IMR-90 (cell line): ENCODE data around the gene DDX27. TPM values are rescaled to one million over a fixed set of nuclear protein-coding genes. Genes with fewer than 3 reads are reported as not detected.
"Not testable (repeated sequence)": the region's sequence is repeated elsewhere in the genome, so short reads cannot be mapped to it uniquely, and the experiment has no call there.

ENCODE experiments used
- ATAC-seq: fragments of 200-7000 bp; cut with Tn5 transposase; 2 replicates; pipeline ENCODE4 v1.9.1; 2020; ENCODE audit warnings: low read depth, mild to moderate bottlenecking, moderate library complexity
- BruUV-seq: library from RNA; stranded (reverse); fragments of 400-500 nt; replicated peaks from 2 replicates; lab custom pipeline; 2021; lab: Mats Ljungman, UMichigan
- CTCF ChIA-PET: fragments of 300-600 bp; formaldehyde crosslinking; extraction: SDS; loops from one replicate; lab custom pipeline; 2021; ENCODE audit warnings: antibody characterized with exemption; lab: Yijun Ruan, JAX
- POLR2A ChIA-PET: fragments of 300-600 bp; sonication (Branson Sonifier 250); formaldehyde crosslinking; loops from one replicate; lab custom pipeline; 2022; ENCODE audit warnings: antibody characterized with exemption; ENCODE audit not compliant: unreplicated experiment; lab: Charles Lee
- DNase-seq: peaks from one replicate; pipeline ENCODE4 v3.0.0; 2013
- H2AFZ ChIP-seq: replicated peaks from 2 replicates; pipeline ENCODE3; 2013; ENCODE audit warnings: low read length, mild to moderate bottlenecking; ENCODE audit not compliant: poor library complexity
- H2AK5ac ChIP-seq: 2 replicates; pipeline ENCODE4 v1.6.1; 2013; ENCODE audit warnings: low read depth, low read length, inconsistent platforms
- H2AK9ac ChIP-seq: replicated peaks from 2 replicates; pipeline ENCODE3; 2013; ENCODE audit warnings: mild to moderate bottlenecking, low read depth, low read length, moderate library complexity; ENCODE audit not compliant: poor library complexity
- H2BK120ac ChIP-seq: 2 replicates; pipeline ENCODE4 v1.6.1; 2013; ENCODE audit warnings: low read depth, low read length, inconsistent platforms
- H2BK15ac ChIP-seq: 3 replicates; pipeline ENCODE4 v1.6.1; 2013; ENCODE audit warnings: low read depth, low read length, inconsistent platforms
- H2BK20ac ChIP-seq: 2 replicates; pipeline ENCODE4 v1.6.1; 2013; ENCODE audit warnings: low read depth, mild to moderate bottlenecking, inconsistent platforms, low read length, moderate library complexity
- H2BK5ac ChIP-seq: 2 replicates; pipeline ENCODE4 v1.6.1; 2013; ENCODE audit warnings: mild to moderate bottlenecking, low read depth, low read length, inconsistent platforms; ENCODE audit not compliant: poor library complexity, severe bottlenecking
- H3K14ac ChIP-seq: replicated peaks from 2 replicates; pipeline ENCODE4 v1.6.1; 2013; ENCODE audit warnings: low read depth, low read length, inconsistent platforms
- H3K18ac ChIP-seq: 2 replicates; pipeline ENCODE4 v1.6.1; 2013; ENCODE audit warnings: low read depth, low read length, control low read depth
- H3K23ac ChIP-seq: 2 replicates; pipeline ENCODE4 v1.6.1; 2013; ENCODE audit warnings: low read depth, low read length, inconsistent platforms
- H3K27ac ChIP-seq: 2 replicates; pipeline ENCODE4 v1.5.1; 2013; ENCODE audit warnings: mild to moderate bottlenecking, control low read depth, low read length; ENCODE audit not compliant: insufficient read depth
- H3K27me3 ChIP-seq: 2 replicates; pipeline ENCODE4 v1.6.1; 2013; ENCODE audit warnings: low read length; ENCODE audit not compliant: control insufficient read depth, insufficient read depth
- H3K36me3 ChIP-seq: 2 replicates; pipeline ENCODE4 v1.6.1; 2013; ENCODE audit warnings: low read length, mixed read lengths; ENCODE audit not compliant: control insufficient read depth, insufficient read depth
- H3K4ac ChIP-seq: 2 replicates; pipeline ENCODE4 v1.6.1; 2013; ENCODE audit warnings: low read depth, low read length, inconsistent platforms
- H3K4me1 ChIP-seq: 2 replicates; pipeline ENCODE4 v1.6.1; 2013; ENCODE audit warnings: low read length, mixed read lengths; ENCODE audit not compliant: control insufficient read depth, insufficient read depth
- H3K4me2 ChIP-seq: 2 replicates; pipeline ENCODE4 v1.6.1; 2013; ENCODE audit warnings: low read depth, mild to moderate bottlenecking, control low read depth, low read length, moderate library complexity
- H3K4me3 ChIP-seq: 2 replicates; pipeline ENCODE4 v1.5.1; 2013; ENCODE audit warnings: low read depth, mild to moderate bottlenecking, control low read depth, low read length, moderate library complexity; ENCODE audit not compliant: insufficient read depth
- H3K56ac ChIP-seq: 2 replicates; pipeline ENCODE4 v1.6.1; 2013; ENCODE audit warnings: low read length, inconsistent platforms; ENCODE audit not compliant: insufficient read depth; ENCODE audit errors: extremely low read depth
- H3K79me1 ChIP-seq, 2 experiments: 2 replicates each; pipeline ENCODE4 v1.6.1; 2013; ENCODE audit warnings: low read length in 2 of 2, inconsistent platforms in 1 of 2, low read depth in 1 of 2
- H3K9ac ChIP-seq: 2 replicates; pipeline ENCODE4 v1.6.1; 2013; ENCODE audit warnings: low read depth, low read length, control low read depth
- H3K9me1 ChIP-seq: 2 replicates; pipeline ENCODE4 v1.6.1; 2013; ENCODE audit warnings: low read length, inconsistent platforms; ENCODE audit not compliant: insufficient read depth
- H3K9me3 ChIP-seq: 2 replicates; pipeline ENCODE4 v1.6.1; 2013; ENCODE audit warnings: low read length; ENCODE audit not compliant: control insufficient read depth, insufficient read depth
- H4K20me1 ChIP-seq: 2 replicates; pipeline ENCODE4 v1.6.1; 2013; ENCODE audit warnings: low read length, inconsistent platforms; ENCODE audit not compliant: insufficient read depth
- H4K5ac ChIP-seq: 2 replicates; pipeline ENCODE4 v1.6.1; 2013; ENCODE audit warnings: mild to moderate bottlenecking, low read depth, low read length, control low read depth
- H4K8ac ChIP-seq, 2 experiments: 2 replicates each; pipeline ENCODE4 v1.6.1; 2013; ENCODE audit warnings: low read depth in 2 of 2, low read length in 2 of 2, control low read depth in 1 of 2, inconsistent platforms in 1 of 2
- H4K91ac ChIP-seq: 2 replicates; pipeline ENCODE4 v1.6.1; 2013; ENCODE audit warnings: low read depth, low read length, inconsistent platforms; ENCODE audit not compliant: insufficient read depth
- CHD1 ChIP-seq: IDR thresholded peaks from 2 replicates; pipeline ENCODE4 v1.6.1; 2012; ENCODE audit warnings: low read depth, low read length, improper control_type of control experiment
- MAZ ChIP-seq: IDR thresholded peaks from 2 replicates; pipeline ENCODE4 v1.6.1; 2012; ENCODE audit warnings: low read depth, mild to moderate bottlenecking, low read length, improper control_type of control experiment, moderate library complexity, borderline replicate concordance
- MXI1 ChIP-seq: IDR thresholded peaks from 2 replicates; pipeline ENCODE4 v1.6.1; 2012; ENCODE audit warnings: low read depth, mild to moderate bottlenecking, low read length, moderate library complexity, borderline replicate concordance
- POLR2A ChIP-seq: IDR thresholded peaks from 2 replicates; pipeline ENCODE4 v1.6.1; 2012; ENCODE audit warnings: mild to moderate bottlenecking, low read depth, low read length
- RAD21 ChIP-seq: IDR thresholded peaks from 2 replicates; pipeline ENCODE4 v1.6.1; 2012; ENCODE audit warnings: low read length, improper control_type of control experiment
- RCOR1 ChIP-seq: IDR thresholded peaks from 2 replicates; pipeline ENCODE4 v1.6.1; 2012; ENCODE audit warnings: mild to moderate bottlenecking, low read length, improper control_type of control experiment; ENCODE audit not compliant: insufficient replicate concordance
- WGBS, 2 experiments: methylation state at CpG; one replicate each; pipeline versions ENCODE4 v1.1.5 to v1.1.7; 2013; ENCODE audit warnings: missing lambda C conversion rate in 2 of 2; ENCODE audit not compliant: insufficient read length in 1 of 2; ENCODE audit errors: extremely low coverage in 2 of 2; 5-methylcytosine and 5-hydroxymethylcytosine counted together
- dilution Hi-C: fragments of 300-500 bp; cut with HindIII; formaldehyde crosslinking; loops from one replicate; pipeline ENCODE4 v1.14.3; 2018; ENCODE audit warnings: low sequenced_read_pairs; ENCODE audit not compliant: unreplicated experiment
- in situ Hi-C: fragments of 300-500 bp; cut with MboI; formaldehyde crosslinking; loops from 3 replicates; pipeline ENCODE4 v1.14.3; 2019; ENCODE audit warnings: low sequenced_read_pairs, inconsistent platforms, mixed read lengths
- intact Hi-C: fragments of 100-400 bp; cut with micrococcal nuclease; formaldehyde crosslinking; loops from 2 replicates; pipeline ENCODE4 v1.10.0; 2022
- polyA plus RNA-seq, 3 experiments: library from polyadenylated mRNA; depleted of rRNA; stranded (reverse); fragments of >200 nt; gene quantifications; 2 replicates each; pipeline ENCODE4 v1.2.3, GENCODE V29; 2012; ENCODE audit warnings: low replicate concordance in 1 of 3
- total RNA-seq: library from RNA; depleted of rRNA; stranded (reverse); fragments of >200 nt; gene quantifications from 2 replicates; pipeline ENCODE4 v1.2.3, GENCODE V29; 2012

DDX27 gene
- total and polyA plus RNA-seq, 2 of the 4 experiments (the other 2 are of a cell fraction), result 33.2 to 36.7 TPM

GRCh38 chr20:49187851-49188641 lies 31.2 kb upstream of the DDX27 start, which contains the start of gene STAU1:
STAU1 (minus strand) TSS chr20:49188334; CDS start chr20:49166201, 22,133 bp downstream.
- peak within 1 kb of the TSS; percentile 92 for H4K5ac ChIP-seq
- DNase-seq (peak; percentile 93), ATAC-seq (peak; percentile 99)
- ChIA-PET POLR2A (no interaction called here), CTCF (interaction anchor here (1.0 kb wide), 1 partner anchor 29 kb away, joined by 4 read pairs; no protein-coding TSS in a partner anchor)
- dilution Hi-C loops, result no loop called here
- peak within 1 kb of the TSS; percentile 67; the same call in 1 of the 2 replicates for H4K91ac ChIP-seq
- peak within 1 kb of the TSS; percentile 59 for H3K4ac ChIP-seq
- H3K79me1 ChIP-seq, result peaks cover 5 to 34% of the 10 kb centered on the region in 2 experiments; a peak in 3 of 4 replicates
- H3K4me2 ChIP-seq, result peak within 1 kb of the TSS; percentile 91
- H4K8ac ChIP-seq, result peak within 1 kb of the TSS; percentile 91
- H3K9ac ChIP-seq, result peak within 1 kb of the TSS; percentile 85
- TF ChIP-seq POLR2A (peak; percentile 81), RAD21 (no peak), CHD1 (no peak), MAZ (peak; percentile 95), MXI1 (peak; percentile 28; the same call in 1 of the 2 replicates), RCOR1 (no peak)
- no peak within 1 kb of the TSS for H3K18ac ChIP-seq
- BruUV-seq, result no TSS peak
- H3K4me3 ChIP-seq, result peak within 1 kb of the TSS; percentile 75
- H3K9me1 ChIP-seq, result no peaks in the 10 kb centered on the region
- peak within 1 kb of the TSS; percentile 97 for H2AK9ac ChIP-seq
- H2AFZ ChIP-seq, result peak within 1 kb of the TSS; percentile 89
- peak within 1 kb of the TSS; percentile 40 for H3K14ac ChIP-seq
- intact Hi-C loops, result loop anchor here (1.0 to 10.0 kb wide), 4 partner anchors 21 to 379 kb away; partner anchors contain the start of gene PTGIS
- H2AK5ac ChIP-seq, result peak within 1 kb of the TSS; percentile 7; the same call in 1 of the 2 replicates
- H3K56ac ChIP-seq, result peak within 1 kb of the TSS; percentile 47
- in situ Hi-C loops, result no loop called here
- peak within 1 kb of the TSS; percentile 72 for H2BK5ac ChIP-seq
- no peak within 1 kb of the TSS for H2BK15ac ChIP-seq
- peak within 1 kb of the TSS; percentile 9 for H3K23ac ChIP-seq
- no peaks in the 10 kb centered on the region for H3K36me3 ChIP-seq
- peak within 1 kb of the TSS; percentile 83 for H3K27ac ChIP-seq
- WGBS, 2 experiments, result no CpG with 5 or more reads among the region's 89 CpGs
- H2BK20ac ChIP-seq, result no peak within 1 kb of the TSS
- H3K27me3 ChIP-seq, result no peaks in the 10 kb centered on the region
- no peaks in the 10 kb centered on the region for H3K4me1 ChIP-seq
- peaks cover 42% of the 10 kb centered on the region for H4K20me1 ChIP-seq
- H2BK120ac ChIP-seq, result 0 out of 2 replicates have a peak within 1 kb of the TSS, but pooled peaks have one; percentile 29
- no peaks in the 10 kb centered on the region for H3K9me3 ChIP-seq

GRCh38 chr20:49192944-49193518 lies 26.2 kb upstream of the DDX27 start:
- H4K5ac ChIP-seq, H3K27me3 ChIP-seq, H2AK5ac ChIP-seq, H3K9me3 ChIP-seq, DNase-seq, in situ Hi-C loops, H3K23ac ChIP-seq, H3K27ac ChIP-seq, H3K4me2 ChIP-seq, H3K56ac ChIP-seq, H3K18ac ChIP-seq, H4K91ac ChIP-seq, dilution Hi-C loops, H3K4ac ChIP-seq, H2AK9ac ChIP-seq, H2BK5ac ChIP-seq, H3K79me1 ChIP-seq, H3K36me3 ChIP-seq, H2BK15ac ChIP-seq, intact Hi-C loops, H4K8ac ChIP-seq, H4K20me1 ChIP-seq, POLR2A ChIA-PET, H3K9me1 ChIP-seq, BruUV-seq, H2AFZ ChIP-seq, H3K9ac ChIP-seq, H3K4me1 ChIP-seq, H2BK120ac ChIP-seq, H3K14ac ChIP-seq, ATAC-seq, H3K4me3 ChIP-seq, H2BK20ac ChIP-seq: not testable (repeated sequence)
- CTCF ChIA-PET, result interaction anchor here (1.1 kb wide), 1 partner anchor 24 kb away, joined by 3 read pairs; no protein-coding TSS in a partner anchor
- 77% methylated on average over 6 of the region's 11 CpGs; no CpG with 5 or more reads in 1 of the 2 experiments for WGBS, 2 experiments
